GM20000 (cell line): ENCODE measurements around the gene CACUL1.

Source experiments
- DNase-seq: peaks from one replicate; pipeline ENCODE4 v3.0.0; 2012; ENCODE audit warnings: low spot score
- TF ChIP-seq, protein P1 (sequence below): IDR thresholded peaks from 2 replicates; pipeline ENCODE4 v1.5.1; 2012; ENCODE audit warnings: mild to moderate bottlenecking, control low read depth; ENCODE audit errors: extremely low read depth, missing control alignments

The CACUL1 gene

DNA sequence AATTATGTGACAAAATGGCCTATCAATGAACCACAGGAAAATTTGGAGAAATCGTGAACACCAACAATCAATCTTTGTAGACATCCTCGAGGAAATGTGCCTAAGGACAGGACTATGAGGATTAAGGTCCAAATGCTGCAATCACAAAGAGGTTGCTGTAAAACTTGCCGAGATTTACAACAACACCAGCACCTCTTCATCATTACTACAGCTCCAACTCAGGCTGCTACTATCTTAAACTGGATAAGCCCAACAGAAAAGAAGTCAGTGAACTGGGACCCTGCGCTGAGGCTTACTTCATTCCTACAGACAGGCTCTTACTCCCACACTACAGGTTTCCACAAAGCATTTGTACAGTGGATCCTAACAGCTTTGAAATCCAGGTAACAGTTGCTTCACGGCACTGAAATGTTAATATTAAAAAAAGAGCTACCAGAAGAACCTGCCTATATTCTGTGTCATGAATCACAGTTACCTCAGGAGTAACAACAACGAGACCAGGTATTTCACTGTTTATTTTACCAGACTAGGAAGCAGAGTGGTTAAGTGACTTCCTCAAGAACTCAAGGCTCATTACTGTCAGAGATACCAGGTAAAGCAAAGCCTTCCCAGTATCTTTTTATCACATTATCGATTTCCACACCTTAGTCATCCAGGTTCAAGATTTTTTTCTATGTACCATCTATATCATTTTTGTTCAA lies 23.9 kb downstream of the CACUL1 start:
- TF ChIP-seq, protein P1, sequence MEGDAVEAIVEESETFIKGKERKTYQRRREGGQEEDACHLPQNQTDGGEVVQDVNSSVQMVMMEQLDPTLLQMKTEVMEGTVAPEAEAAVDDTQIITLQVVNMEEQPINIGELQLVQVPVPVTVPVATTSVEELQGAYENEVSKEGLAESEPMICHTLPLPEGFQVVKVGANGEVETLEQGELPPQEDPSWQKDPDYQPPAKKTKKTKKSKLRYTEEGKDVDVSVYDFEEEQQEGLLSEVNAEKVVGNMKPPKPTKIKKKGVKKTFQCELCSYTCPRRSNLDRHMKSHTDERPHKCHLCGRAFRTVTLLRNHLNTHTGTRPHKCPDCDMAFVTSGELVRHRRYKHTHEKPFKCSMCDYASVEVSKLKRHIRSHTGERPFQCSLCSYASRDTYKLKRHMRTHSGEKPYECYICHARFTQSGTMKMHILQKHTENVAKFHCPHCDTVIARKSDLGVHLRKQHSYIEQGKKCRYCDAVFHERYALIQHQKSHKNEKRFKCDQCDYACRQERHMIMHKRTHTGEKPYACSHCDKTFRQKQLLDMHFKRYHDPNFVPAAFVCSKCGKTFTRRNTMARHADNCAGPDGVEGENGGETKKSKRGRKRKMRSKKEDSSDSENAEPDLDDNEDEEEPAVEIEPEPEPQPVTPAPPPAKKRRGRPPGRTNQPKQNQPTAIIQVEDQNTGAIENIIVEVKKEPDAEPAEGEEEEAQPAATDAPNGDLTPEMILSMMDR = no peak
- DNase-seq = no peak

DNA sequence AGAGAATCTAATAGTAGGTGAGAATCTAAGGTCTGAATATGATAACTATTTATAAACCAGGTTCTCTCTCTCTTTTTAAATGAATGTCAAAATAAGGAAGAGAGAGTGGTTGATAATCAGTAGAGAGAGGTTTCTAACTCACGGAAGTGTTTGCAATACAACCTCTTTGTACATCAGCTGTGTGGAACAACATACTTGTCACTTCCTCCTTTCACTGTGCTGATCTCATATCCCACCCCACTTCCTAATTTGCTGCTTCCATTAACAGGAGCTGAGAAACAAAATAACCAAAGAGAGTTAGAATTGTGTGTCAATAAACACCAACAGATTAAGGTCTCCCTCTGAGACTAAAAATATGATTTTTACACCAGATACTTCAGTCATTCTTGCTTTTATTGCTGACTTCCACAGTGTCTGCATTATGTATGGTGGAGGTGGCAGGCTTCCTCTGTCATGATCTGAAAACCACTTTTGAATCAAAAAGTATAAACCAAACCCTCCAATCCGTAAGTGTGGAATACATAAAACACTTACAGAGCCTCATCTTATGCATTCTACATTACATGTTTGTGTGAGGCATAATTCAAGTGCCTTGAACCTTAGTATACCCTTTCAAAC lies 25.0 kb downstream of the CACUL1 start:
- TF ChIP-seq, protein P1 = no peak

DNA sequence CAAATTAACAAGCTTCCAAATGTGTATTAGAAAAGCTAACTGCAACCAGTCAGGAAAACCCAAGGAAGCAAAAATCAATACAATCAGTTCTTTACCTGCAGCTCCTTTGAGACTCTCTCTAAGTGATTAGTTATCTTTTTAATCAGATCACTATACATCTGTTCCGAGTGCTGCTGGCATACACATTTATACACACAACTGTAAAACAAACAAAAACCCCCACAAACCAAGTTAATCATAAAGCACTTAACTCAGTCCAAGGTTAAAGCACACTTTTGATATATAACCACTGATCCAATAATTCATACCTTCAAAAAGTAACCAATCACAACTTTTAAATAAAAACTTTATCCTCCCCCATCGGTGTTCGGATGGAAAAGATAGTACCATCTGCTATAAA lies 25.6 kb downstream of the CACUL1 start:
- TF ChIP-seq, protein P1 = no peak
- no peak for DNase-seq

More for the DNA sequence above, 25.0 kb downstream of the CACUL1 start:
- peak; percentile 34 for DNase-seq

DNA sequence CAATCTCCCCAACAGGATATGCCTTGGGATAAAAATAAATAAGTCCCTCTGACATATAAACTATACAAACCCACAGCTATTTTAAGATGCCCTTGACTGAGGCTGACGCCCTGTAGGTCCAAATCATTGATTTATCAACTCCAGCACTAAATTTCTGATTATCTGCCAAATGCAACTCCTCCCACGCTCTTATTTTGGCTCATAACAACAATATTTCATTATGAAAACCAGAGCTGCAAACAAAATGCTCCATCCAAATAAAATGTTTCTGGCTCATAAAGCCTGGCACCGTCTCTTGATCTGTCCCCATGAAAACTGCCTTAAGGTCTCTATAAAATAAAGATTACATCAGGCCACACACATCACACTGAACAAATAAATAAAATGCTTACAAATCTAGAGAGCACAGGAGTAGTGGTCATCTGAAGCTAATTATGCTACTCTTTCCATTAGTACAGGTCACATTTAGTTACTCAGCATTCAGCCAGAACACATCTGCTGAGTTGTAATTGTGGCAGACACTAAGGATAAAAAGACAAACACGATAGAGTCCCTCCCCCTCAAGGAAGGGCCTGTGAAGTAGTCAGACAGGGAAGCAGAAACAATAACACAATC lies 28.8 kb downstream of the CACUL1 start:
- TF ChIP-seq, protein P1 = no peak
- DNase-seq = no peak

DNA sequence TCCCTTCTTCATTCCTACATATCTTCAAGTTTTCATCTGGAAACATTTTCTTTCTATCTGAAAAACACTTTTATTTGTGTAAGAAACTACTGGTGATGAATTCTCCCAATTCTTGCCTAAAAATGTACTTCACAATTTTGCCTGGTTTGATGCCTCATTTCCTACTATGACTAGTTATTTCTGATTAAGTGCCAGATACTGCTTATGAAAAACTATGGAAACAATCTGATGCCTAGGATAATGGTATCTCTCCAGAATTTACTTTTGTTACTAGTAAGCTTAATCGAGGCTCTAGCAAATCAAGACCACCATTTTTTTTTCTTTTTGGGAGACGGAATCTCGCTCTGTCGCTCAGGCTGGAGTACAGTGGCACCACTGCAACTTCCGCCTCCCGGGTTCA lies 31.3 kb downstream of the CACUL1 start:
- TF ChIP-seq, protein P1 = no peak
- no peak for DNase-seq

DNA sequence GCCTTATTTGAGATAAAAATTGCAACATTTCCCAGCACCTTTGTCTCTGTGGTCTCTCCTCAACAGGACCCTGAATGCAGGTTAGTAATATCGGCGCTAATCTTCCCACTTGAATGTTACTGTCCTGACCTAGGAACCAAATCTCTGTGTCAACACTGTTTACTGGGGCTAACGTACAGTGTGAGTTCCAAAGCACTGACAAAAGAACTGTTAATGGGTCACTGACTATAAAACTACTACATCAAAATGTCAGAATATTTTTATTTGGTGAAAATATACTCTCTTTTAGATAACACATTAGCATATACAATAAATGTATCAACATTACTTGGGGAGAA lies 33.3 kb downstream of the CACUL1 start:
- TF ChIP-seq, protein P1 = no peak
- DNase-seq = no peak
